ENCODE results near the gene MIER3. TPM values are rescaled to one million over a fixed set of nuclear protein-coding genes. Genes with fewer than 3 reads are reported as not detected.

The MIER3 gene, protein sequence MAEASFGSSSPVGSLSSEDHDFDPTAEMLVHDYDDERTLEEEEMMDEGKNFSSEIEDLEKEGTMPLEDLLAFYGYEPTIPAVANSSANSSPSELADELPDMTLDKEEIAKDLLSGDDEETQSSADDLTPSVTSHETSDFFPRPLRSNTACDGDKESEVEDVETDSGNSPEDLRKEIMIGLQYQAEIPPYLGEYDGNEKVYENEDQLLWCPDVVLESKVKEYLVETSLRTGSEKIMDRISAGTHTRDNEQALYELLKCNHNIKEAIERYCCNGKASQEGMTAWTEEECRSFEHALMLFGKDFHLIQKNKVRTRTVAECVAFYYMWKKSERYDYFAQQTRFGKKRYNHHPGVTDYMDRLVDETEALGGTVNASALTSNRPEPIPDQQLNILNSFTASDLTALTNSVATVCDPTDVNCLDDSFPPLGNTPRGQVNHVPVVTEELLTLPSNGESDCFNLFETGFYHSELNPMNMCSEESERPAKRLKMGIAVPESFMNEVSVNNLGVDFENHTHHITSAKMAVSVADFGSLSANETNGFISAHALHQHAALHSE
- total RNA-seq = 10.1 and 15.0 TPM in 2 replicates

DNA sequence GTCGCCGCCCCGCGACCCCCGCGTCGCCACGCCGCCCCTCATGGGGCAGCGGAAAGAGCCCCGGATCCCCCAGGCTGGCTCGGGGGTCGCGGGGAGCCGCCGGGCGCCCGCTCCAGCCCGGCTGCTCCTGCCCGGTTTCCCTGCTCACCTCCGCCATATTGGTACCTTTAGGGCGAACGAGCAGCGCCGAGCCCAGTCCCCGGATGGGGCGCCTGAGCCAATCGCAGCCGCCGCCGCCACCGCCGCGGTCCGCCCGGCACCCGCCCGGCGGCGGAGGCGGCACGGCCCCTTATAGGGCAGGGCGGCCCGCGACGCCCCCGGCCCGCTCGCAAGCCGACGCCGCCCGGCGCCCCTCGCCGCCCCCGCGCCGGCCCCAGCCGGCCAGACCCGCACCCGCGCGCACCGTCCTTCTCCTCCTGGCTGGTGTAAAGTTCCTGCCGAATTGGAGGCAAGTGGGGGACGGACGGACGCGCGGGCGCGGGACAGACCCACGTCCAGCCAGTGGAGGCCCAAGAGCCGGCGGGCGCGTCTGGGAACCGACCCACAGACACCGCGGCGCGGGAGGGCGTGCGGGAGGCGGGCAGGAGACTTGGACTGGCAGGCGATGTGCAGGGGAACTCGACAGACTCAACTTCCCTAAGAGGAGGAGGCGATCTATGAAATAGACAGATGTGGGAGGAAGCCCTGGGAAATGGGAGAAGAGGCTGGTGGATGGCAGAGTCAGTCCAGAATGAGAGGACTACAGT lies at the start of gene MIER3:
MIER3 (minus strand) TSS at position 178 of the 746 bp plus-strand sequence; CDS start at position 157, 21 bp downstream.

DNA sequence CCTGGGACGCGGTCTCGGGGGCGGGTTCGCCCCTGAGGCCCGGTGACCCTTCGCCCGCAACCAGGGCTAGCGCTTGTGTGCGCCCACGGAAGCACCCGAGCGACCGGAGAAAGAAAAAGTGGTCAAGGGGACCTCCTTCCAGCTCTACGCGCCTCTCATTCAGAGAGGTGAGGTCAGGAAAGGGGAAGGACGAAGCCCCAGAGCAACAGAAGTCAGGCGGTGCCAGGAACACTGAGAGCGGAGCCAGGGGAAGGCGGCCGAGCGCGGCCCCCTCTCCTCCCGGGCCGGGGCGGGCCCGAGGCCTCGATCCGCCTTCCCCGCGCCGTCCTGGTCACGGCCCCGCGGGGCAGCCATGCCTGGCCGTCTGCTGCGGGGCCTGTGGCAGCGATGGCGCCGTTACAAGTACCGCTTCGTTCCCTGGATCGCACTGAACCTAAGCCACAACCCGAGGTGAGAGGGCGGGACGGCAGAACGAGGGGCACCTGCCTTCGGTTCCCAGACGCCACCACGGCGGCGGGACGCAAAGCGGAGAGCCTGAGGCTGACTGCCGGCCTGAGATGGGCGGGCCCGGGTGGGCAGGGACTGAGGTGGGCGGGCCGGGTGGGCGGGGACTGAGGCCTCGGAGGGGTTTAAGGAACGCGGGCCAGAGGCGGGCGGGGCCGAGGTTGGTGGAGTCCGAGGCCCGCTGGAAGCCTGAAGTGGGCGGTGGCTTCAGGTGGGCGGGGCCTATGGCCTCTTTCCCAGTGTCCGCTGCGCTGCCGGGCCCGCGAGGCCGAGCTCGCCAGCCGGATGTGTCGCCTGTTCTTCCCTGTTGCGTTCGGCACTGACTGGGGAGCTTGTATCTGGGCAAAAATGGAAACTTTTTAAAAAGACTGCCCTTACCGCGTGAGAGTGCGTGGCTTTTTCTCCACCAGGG lies 42.4 kb downstream of the MIER3 start, which contains the start of gene SETD9:
SETD9 (plus strand) TSS at position 303 of the 916 bp plus-strand sequence; CDS start at position 353, 50 bp downstream.

Other genes starting within 250 kb of the MIER3 start
- gene MAP3K1, start 136.6 kb downstream of the MIER3 start, total RNA-seq = 6.5 and 23.8 TPM in 2 replicates
- 14.8 and 17.6 TPM in 2 replicates for gene SETD9, start 42.5 kb downstream of the MIER3 start, total RNA-seq
- gene GPBP1, start 221.9 kb upstream of the MIER3 start, total RNA-seq = 18.0 and 20.5 TPM in 2 replicates

Data from mesangial cell (primary cell).